Measurements from ENCODE around the gene SH3BGRL2.
"Not testable (repeated sequence)": the region's sequence is repeated elsewhere in the genome, so short reads cannot be mapped to it uniquely, and the experiment has no call there.

GRCh38 chr6:79618425-79618824 lies 12.7 kb upstream of the SH3BGRL2 start:
- not testable (repeated sequence) for TF ChIP-seq SETDB1 (IDR thresholded peaks at IDR 0.05; ENCODE audit: insufficient read length, low read length); ZNF555 (tag by site-specific recombination; conservative IDR thresholded peaks at IDR 0.05); ZNF302 (tag by site-specific recombination; IDR thresholded peaks at IDR 0.05; ENCODE audit: low read depth); TCF7L2 (IDR thresholded peaks at IDR 0.05; ENCODE audit: borderline replicate concordance, low read depth, low read length); CTCF (tag by site-specific recombination; IDR thresholded peaks at IDR 0.05); ZNF311 (tag by site-specific recombination; IDR thresholded peaks at IDR 0.05; ENCODE audit: borderline replicate concordance); KLF10 (tag by site-specific recombination; IDR thresholded peaks at IDR 0.05); ZNF423 (tag by site-specific recombination; IDR thresholded peaks at IDR 0.05); ZNF394 (tag by site-specific recombination; IDR thresholded peaks at IDR 0.05; ENCODE audit: borderline replicate concordance); OSR2 (tag by site-specific recombination; IDR thresholded peaks at IDR 0.05)
